HG03575 (cell line): Measurements from ENCODE around the gene DECR2.
"Not testable (repeated sequence)": the region's sequence is repeated elsewhere in the genome, so short reads cannot be mapped to it uniquely, and the experiment has no call there.

Experiments used
- ATAC-seq: cut with Tn5 transposase; IDR thresholded peaks from one replicate; pipeline ENCODE4 v1.9.1; 2021; ENCODE audit not compliant: unreplicated experiment, insufficient number of reproducible peaks, low FRiP score; ENCODE audit errors: extremely low read depth

DECR2 gene

DNA sequence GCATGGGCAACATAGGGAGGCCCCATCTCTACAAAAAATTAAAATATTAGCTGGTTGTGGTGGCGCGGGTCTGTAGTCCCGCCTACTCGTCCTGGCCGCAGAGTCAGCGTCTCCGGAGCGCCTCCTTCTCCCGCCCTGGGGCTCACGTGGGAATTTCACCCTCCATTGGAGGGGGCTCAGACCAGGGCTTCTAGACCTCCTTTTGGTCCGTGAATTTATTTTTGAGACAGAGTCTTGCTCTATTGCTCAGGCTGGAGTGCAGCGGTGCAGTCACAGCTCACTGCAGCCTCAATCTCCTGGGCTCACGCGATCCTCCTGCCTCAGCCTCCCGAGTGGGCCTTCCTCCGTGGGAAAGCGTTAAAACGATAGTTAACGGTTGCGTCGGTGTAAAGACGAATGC lies 5.1 kb upstream of the DECR2 start:
- no peak for ATAC-seq

DNA sequence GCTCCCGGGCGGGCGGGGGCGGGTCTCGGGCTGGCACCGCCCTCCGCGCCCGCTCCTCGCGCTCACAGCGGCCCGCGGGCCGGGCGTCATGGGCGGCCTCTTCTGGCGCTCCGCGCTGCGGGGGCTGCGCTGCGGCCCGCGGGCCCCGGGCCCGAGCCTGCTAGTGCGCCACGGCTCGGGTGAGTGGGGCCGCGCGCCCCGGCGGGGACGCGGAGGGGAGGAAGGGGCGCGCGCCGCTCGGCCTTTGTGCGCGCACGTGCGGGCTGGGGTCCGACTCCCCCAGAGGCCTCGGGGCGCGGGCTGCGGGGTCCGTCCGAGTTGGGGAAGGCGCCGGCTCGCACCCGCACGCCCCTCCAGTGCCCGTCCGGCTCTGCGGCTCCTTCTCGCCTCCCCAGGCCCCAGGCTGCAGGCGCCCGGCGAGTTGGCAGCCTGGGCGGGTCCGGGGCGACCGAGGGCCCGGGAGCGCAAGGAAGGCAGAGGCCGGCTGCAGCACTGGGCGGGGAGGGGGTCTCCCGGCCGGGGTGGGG lies 4.5 kb upstream of the DECR2 start, which contains the start of gene NME4:
Gene NME4, plus strand, starts transcription at position 65 of the 527 bp plus-strand sequence. Its CDS starts 24 bp downstream, at position 89.
- ATAC-seq: no peak

DNA sequence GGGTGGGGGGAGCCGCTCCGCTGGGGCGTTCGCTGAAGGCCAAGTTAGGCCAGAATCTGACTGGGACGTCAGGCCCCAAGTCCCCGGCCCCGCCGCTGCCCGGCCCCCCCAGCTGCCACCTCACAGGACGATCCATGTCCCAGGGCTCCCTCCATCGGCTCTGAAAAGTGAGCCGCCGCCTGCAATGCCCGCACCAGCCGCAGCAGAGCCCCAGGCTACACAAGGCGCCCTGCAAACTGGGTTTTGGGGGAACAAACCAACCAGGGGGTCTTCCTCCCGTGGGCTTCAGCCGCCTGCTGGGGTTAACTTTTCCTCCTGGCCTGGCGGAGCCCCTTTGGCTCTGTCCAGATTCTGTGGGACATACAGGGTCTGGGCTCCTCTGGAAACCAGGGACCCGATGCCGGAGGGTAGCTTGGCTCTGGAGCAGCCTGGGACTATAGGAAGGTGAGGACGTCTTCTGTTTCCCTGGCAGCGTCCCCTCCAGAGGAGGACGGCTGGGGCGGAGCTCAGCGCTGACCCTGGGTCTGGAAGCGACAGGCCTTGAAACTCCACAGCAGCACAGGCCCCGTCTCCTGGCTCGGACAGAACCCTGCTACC lies 3.9 kb upstream of the DECR2 start:
- ATAC-seq: no peak

DNA sequence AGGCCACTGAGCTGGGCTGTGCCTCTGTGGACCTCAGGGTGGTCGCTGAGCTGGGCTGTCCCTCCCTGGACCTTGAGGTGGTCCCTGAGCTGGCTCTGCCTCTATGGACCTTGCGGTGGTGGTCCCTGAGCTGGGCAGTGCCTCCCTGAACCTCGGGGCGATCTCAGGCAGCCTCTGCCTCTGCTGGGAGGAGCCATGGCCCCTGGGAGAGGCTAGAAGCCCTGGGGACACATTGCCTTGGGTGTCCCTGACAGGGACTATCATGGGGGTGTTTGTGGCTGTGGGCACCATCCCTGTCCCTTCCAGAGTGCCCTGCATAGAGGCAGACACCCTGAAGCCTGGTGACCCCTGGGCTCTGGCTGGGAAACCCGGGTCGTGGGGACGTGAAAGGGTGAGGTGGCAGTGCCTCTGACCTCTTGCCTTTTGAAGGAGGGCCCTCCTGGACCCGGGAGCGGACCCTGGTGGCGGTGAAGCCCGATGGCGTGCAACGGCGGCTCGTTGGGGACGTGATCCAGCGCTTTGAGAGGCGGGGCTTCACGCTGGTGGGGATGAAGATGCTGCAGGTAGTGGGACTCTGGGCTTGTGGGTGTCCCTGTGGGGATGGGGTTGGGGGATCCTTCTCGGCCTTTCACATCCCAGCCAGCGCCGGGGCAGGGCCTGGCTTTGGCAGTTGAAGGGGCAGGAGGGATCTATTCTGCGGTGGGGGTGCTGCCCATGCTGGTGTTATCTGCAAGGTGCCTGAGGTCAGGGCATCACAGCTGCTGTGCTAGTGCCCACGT lies 2.9 kb upstream of the DECR2 start:
- no peak for ATAC-seq

DNA sequence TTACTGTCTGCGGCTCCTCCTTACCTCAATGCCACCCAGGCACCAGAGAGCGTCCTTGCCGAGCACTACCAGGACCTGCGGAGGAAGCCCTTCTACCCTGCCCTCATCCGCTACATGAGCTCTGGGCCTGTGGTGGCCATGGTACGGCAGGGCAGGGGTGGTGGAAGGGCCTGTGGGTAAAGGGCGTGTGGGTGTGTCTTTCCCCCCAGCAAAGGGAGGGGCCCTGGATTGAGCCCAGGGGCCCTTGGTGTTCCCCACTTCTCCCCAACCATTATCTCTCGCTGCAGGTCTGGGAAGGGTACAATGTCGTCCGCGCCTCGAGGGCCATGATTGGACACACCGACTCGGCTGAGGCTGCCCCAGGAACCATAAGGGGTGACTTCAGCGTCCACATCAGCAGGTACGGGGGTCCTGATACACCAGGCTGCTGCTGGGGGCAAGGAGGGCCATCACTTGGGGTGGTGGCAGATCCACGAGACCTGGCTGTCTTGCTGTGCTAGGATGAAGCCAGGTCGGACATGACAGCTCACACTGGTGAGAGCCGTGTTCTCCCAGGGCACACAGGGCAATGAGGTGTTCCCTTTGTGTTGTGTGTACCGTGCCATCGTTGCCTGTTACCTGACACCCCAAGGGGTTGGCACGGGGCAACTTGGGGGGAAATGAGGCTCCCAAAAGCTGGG lies 2.2 kb upstream of the DECR2 start:
- ATAC-seq: no peak

DNA sequence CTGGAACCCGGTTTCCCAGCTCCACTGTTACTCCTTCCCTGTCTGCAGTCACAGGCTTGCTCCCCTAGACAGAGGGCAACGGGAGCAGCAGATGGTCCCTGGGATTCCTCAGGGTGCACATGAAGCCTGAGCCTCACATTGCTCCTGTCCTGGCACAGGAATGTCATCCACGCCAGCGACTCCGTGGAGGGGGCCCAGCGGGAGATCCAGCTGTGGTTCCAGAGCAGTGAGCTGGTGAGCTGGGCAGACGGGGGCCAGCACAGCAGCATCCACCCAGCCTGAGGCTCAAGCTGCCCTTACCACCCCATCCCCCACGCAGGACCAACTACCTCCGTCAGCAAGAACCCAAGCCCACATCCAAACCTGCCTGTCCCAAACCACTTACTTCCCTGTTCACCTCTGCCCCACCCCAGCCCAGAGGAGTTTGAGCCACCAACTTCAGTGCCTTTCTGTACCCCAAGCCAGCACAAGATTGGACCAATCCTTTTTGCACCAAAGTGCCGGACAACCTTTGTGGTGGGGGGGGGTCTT lies 1.6 kb upstream of the DECR2 start:
- ATAC-seq: no peak

DNA sequence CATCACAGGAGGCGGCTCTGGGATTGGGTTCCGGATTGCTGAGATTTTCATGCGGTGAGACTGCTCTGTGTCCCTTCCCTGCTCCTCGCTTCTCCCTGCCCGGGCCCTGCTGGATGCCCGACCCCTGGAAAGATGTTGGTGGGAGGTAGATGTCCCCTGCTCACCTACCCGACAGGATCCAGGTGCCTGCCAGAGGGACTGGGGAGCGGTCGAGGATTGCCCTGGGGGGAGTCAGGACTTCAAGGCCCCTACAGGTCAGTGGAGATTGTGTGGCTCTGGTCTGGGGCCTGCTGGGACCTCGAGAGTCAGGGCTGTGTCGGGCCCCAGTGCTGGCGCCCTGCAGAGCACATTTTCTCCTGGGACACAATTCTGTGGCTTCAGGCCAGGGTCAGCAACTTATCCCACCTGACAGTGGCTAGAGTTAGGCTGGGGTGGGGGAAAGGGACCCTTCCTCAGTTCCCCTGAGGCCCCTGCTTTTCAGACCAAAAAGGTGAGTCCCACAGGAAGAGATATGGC lies 3.3 kb downstream of the DECR2 start:
- ATAC-seq: no peak

DNA sequence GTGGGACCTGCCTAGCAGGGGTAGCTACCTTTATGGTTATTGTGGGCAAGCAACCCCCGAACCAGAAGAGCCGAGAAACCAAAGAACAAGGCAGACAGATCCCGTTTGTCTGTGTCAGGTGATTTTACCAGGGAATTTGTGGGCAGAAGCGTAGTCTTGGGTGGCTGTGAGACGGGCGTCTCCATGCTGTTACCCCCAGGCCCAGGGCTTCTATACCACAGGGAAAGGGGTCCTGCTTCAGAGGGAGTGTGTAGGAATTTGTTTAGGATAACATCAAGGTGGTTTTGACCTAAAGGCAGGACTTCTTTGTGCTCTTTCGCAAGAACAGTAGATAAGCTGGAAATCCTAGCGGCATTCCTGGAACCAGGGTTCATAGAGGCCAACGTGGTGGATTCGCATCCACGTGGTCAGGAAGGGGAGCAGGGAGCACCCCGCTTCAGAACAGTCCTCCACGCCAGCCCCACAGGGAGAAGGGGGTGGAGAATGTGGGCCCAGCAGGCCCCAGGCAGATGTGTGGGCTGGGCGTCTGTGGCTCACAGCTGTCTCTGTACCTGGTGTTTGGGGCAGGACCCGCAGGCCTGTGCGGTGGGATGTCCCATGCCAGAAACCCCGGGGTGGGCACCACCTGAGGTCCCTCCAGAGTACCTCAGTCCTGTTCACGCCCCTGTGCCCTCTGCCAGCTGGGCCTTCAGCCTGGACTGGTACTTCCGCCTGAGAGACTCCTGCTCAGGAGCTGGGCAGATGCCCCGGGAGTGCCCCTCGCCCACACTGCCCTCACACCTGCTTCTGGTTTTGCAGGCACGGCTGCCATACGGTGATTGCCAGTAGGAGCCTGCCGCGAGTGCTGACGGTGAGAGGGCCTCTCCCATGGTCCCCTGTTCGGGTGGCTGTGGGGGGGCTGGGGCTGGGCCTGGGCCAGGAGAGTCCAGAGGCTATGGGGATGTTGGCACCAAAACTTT lies 4.1 kb downstream of the DECR2 start:
- no peak for ATAC-seq

DNA sequence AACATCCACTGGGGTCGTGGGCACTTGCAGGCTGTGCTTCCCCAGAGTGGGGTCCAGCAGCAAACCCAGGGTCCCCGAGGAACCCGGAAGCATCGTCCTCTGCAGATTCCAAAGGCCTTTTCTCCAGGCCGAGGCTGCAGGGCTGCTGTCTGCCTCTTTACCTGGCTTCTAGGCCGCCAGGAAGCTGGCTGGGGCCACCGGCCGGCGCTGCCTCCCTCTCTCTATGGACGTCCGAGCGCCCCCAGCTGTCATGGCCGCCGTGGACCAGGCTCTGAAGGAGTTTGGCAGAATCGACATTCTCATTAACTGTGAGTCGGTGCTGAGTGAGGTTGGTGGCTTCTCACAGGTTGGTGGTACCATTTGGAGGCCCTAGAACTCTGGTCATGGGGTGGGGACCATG lies 5.6 kb downstream of the DECR2 start:
- ATAC-seq: no peak

DNA sequence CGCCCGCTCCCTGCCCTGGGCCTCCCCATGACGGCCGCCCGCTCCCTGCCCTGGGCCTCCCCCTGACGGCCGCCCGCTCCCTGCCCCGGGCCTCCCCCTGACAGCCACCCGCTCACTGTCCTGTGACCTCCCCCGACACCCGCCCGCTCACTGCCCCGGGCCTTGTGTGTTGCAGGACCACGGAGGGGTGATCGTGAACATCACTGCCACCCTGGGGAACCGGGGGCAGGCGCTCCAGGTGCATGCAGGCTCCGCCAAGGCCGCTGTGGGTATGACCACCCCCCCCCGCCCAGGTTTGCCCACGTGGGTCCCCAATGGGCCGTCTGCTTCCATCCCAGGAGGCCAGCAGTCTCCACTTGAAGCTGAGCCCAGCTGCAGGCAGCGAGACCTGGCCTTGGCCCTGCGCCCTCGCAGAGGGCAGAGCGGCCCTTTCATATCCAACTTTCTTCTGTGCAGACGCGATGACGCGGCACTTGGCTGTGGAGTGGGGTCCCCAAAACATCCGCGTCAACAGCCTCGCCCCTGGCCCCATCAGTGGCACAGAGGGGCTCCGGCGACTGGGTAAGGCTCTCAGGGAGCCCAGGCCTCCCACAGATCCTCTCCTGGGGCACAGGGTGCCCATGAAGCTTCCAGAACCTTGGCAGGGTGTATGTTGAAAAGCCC lies 9.0 kb downstream of the DECR2 start:
- no peak for ATAC-seq

DNA sequence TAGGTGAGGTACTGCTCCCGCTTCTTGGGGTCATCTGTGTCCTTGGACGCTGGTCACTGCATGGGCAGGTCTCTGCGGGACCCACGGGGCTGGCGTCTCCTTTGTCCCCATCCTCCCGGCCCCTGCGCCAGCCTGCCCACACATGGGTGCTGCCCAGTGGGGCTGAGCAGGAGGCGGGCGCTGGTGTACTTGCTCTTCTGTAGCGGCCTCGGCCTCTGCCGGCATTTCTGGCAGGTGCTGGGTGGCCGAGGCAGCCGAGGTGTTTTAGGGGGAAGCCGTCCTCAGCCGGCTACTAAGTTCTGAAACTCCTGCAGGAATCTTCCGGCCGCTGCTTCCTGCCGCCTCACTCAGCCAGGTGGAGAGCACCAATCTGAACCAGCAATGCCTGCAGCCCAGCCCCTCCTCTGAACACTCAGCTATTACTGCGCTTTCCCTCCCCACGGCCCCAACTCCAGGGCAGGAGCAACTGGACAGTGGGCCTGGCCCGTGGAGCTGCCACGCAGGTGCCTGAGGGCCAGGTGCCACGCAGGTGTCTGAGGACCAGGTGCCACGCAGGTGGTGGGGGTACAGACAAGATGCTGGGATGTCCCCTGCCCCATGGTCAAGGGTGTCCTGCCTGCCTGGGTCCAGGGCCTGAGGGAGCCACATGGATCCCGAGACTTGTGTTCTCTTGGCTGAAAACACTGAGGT lies 10.0 kb downstream of the DECR2 start:
- ATAC-seq: no peak

DNA sequence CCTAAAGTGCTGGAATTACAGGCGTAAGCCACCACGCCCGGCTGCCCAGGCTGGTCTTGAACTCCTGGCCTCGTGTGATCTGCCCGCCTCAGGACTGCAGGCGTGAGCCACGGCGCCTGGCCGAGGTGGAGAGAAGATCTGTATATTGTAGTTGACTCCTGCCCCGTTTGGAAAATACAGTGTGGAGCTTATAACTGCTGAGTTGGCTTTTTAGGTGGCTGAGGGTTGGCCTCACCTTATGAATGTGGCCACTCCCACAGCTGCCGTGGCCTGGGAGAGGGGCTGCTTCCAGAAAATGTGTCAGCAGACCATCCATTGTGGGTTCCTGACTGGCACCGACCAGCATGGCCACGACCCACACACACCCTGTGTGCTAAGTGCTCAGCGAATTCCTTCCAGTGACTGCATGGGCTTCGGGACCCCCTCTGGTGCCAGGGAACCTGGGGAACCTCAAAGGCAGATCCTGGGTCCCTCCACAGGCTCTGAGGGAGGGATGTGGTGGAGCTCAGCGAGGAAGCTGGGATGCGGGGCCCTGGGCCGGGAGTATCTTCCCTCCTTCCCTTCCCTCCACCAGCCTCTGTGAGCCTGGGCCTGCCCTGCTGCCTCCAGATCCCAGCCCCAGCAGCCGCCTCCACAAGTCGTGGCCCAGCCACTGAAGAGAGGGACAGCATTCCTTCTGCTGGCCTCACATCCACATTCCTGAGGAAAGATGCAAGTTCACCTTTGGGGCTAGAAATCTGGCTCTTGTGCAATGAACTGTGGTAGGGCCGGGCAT lies 12.9 kb downstream of the DECR2 start:
- no peak for ATAC-seq

DNA sequence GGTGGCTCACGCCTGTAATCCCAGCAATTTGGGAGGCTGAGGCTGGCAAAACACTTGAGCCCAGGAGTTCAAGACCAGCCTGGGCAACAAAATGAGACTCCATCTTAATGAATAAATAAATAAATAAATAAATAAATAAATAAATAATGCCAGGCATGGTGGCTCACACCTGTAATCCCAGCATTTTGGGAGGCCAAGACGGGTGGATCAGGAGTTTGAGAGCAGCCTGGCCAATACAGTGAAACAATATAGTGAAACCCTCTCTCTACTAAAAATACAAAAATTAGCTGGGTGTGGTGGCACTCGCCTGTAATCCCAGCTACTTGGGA lies 13.4 kb downstream of the DECR2 start:
- ATAC-seq: not testable (repeated sequence)

DNA sequence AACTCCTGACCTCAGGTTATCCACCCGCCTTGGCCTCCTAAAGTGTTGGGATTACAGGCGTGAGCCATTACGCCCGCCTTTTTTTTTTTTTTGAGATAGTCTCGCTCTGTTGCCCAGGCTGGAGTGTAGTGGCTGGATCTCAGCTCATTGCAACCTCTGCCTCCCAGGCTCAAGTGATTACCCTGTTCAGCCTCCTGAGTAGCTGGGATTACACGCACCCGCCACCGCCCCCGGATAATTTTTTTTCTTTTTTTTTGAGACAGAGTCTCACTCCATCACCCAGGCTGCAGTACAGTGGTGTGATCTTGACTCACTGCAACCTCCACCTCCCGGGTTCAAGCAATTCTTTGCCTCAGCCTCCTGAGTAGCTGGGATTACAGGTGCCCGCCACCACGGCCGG lies 20.5 kb downstream of the DECR2 start:
- ATAC-seq: not testable (repeated sequence)

DNA sequence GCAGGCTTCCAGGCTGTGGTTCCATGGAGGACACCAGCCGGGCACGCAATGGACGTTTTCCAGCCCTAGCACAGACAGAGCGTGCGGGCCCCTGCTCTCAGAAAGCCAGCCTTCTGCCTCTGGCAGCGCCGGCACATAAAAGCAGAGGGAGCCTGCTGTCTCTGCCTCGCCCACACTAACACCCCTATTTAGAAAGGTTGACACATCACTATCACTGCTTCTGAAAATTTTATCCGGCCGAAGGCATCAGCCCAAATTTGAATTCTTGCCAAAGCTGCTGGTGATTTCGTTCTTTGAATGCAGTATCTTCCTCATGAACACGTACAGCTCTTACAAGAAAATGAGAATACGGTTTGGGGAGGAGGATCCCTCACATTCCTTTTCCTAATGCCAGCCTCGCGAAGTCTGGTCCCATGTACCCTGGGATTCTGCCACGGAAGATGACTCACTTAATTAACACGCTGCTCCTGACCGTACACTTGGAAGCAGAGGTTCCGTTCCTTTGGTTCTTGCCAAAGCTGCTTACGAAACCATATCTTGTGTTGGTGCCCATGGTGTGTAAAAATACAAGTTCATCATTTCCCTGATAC lies 22.4 kb downstream of the DECR2 start:
- no peak for ATAC-seq

DNA sequence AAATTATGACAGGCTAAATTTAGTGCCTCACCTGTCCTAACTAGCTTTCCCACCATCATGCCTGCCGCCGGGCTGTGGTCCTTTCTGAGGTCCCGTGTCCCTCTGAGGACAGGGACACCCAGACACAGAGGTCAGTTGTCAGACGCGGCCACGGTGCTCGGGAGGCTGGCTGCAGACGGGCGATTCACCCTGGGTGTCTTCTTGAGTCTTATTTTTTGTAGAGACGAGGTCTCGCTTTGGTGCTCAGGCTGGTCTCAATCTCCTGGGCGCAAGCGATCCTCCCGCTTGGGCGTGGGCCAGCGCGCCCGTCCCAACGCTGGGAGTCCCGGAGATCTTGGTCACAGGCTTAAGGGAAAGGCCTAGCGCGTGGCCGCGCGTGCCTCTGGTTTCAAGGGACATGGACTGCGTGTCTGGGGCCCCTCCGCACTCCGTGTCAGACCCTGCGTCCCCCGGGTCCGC lies 23.0 kb downstream of the DECR2 start:
- ATAC-seq: no peak
